B cell (primary cell): Measurements from ENCODE around the gene LAIR2. TPM values are rescaled to one million over a fixed set of nuclear protein-coding genes. Genes with fewer than 3 reads are reported as not detected.

Source experiments
- ATAC-seq: fragments of 200-7000 bp; cut with Tn5 transposase; one replicate; pipeline ENCODE4 v1.10.0; 2021; ENCODE audit warnings: low read depth, mild to moderate bottlenecking, moderate number of reproducible peaks, moderate library complexity
- CTCF ChIA-PET: fragments of 350-600 bp; sonication (Branson Sonifier 250); formaldehyde crosslinking; loops from one replicate; lab custom pipeline; 2021; ENCODE audit warnings: antibody characterized with exemption, inconsistent platforms; lab: Charles Lee
- POLR2A ChIA-PET: fragments of 350-600 bp; sonication (Branson Sonifier 250); formaldehyde crosslinking; loops from one replicate; lab custom pipeline; 2021; ENCODE audit warnings: antibody characterized with exemption; lab: Charles Lee
- DNase-seq: peaks from one replicate; pipeline ENCODE4 v3.0.0; 2013
- H2AFZ ChIP-seq: 2 replicates; pipeline ENCODE4 v1.6.1; 2012; ENCODE audit warnings: mild to moderate bottlenecking, low read depth, low read length; ENCODE audit not compliant: insufficient read depth, poor library complexity, severe bottlenecking
- H3K27ac ChIP-seq, 2 donors: 1 replicate in 1 of 2; 2 replicates in 1 of 2; pipeline ENCODE4 v1.5.1; 2012 to 2013; ENCODE audit warnings: low read length in 2 of 2, mild to moderate bottlenecking in 2 of 2, moderate library complexity in 1 of 2
- H3K27me3 ChIP-seq, 4 experiments: fragments of 200-600 bp in 1 of 4; sonication (generic) in 1 of 4; replicated peaks in 1 of 4; 1 replicate in 2 of 4; 2 replicates in 2 of 4; pipeline versions ENCODE4 v1.6.1 to v1.7.0; 2013 to 2016; ENCODE audit warnings: low read length in 3 of 4, mild to moderate bottlenecking in 2 of 4, mixed read lengths in 1 of 4, moderate library complexity in 1 of 4; ENCODE audit not compliant: insufficient read depth in 4 of 4, control insufficient read depth in 3 of 4; ENCODE audit errors: control extremely low read depth in 1 of 4
- H3K36me3 ChIP-seq, 2 experiments: replicated peaks in 1 of 2; 1 replicate in 1 of 2; 2 replicates in 1 of 2; pipeline versions ENCODE4 v1.6.1 to v1.7.1; 2013; ENCODE audit warnings: low read length in 1 of 2; ENCODE audit not compliant: insufficient read depth in 2 of 2, control insufficient read depth in 1 of 2; ENCODE audit errors: control extremely low read depth in 1 of 2, extremely low read depth in 1 of 2
- H3K4me1 ChIP-seq, 2 donors: fragments of 200-600 bp in 1 of 2; sonication (generic) in 1 of 2; 1 replicate in 1 of 2; 2 replicates in 1 of 2; pipeline versions ENCODE4 v1.5.1 to v1.6.1; 2013 to 2017; ENCODE audit warnings: low read length in 2 of 2; ENCODE audit not compliant: control insufficient read depth in 2 of 2, insufficient read depth in 2 of 2
- H3K4me2 ChIP-seq: replicated peaks from 2 replicates; pipeline ENCODE3; 2012; ENCODE audit warnings: mild to moderate bottlenecking, low read depth, low read length; ENCODE audit not compliant: poor library complexity, severe bottlenecking
- H3K4me3 ChIP-seq, 5 experiments: fragments of 200-600 bp in 1 of 5; sonication (generic) in 1 of 5; 1 replicate in 3 of 5; 2 replicates in 2 of 5; pipeline versions ENCODE4 v1.5.1 to v1.7.0; 2011 to 2016; ENCODE audit warnings: low read length in 4 of 5, mild to moderate bottlenecking in 4 of 5, low read depth in 2 of 5, control low read depth in 1 of 5, moderate library complexity in 1 of 5; ENCODE audit not compliant: insufficient read depth in 1 of 5; ENCODE audit errors: control extremely low read depth in 1 of 5, extremely low read depth in 1 of 5
- H3K79me2 ChIP-seq: fragments of 200-600 bp; sonication (generic); one replicate; pipeline ENCODE4 v1.6.0; 2016; ENCODE audit warnings: low read length; ENCODE audit not compliant: control insufficient read depth, insufficient read depth
- H3K9ac ChIP-seq: fragments of 200-600 bp; sonication (generic); 2 replicates; pipeline ENCODE4 v1.6.1; 2017; ENCODE audit warnings: mild to moderate bottlenecking, low read length, moderate library complexity
- H3K9me3 ChIP-seq, 3 donors: one replicate each; pipeline versions ENCODE4 v1.6.1 to v1.7.1; 2013; ENCODE audit warnings: low read length in 2 of 3; ENCODE audit not compliant: control insufficient read depth in 2 of 3, insufficient read depth in 1 of 3; ENCODE audit errors: control extremely low read depth in 1 of 3
- H4K20me1 ChIP-seq: 2 replicates; pipeline ENCODE4 v1.6.0; 2012; ENCODE audit warnings: mild to moderate bottlenecking, low read length; ENCODE audit not compliant: insufficient read depth, control insufficient read depth, poor library complexity, severe bottlenecking
- H3K27ac Mint-ChIP-seq: one replicate; pipeline ENCODE4 v1.8.0; 2021; ENCODE audit warnings: mixed read lengths
- H3K27me3 Mint-ChIP-seq: one replicate; pipeline ENCODE4 v1.8.0; 2021; ENCODE audit warnings: mixed read lengths
- H3K4me1 Mint-ChIP-seq: one replicate; pipeline ENCODE4 v1.8.0; 2021; ENCODE audit warnings: mixed read lengths
- H3K4me3 Mint-ChIP-seq: one replicate; pipeline ENCODE4 v1.8.0; 2021; ENCODE audit warnings: mixed read lengths
- H3K9me3 Mint-ChIP-seq: one replicate; pipeline ENCODE4 v1.8.0; 2022; ENCODE audit warnings: mixed read lengths; ENCODE audit not compliant: insufficient read depth
- CTCF ChIP-seq: fragments of 200-600 bp; IDR thresholded peaks from one replicate; pipeline ENCODE4 v1.8.0; 2022; ENCODE audit warnings: antibody characterized with exemption, mild to moderate bottlenecking
- EZH2 ChIP-seq: IDR thresholded peaks from 2 replicates; pipeline ENCODE4 v1.6.1; 2012; ENCODE audit warnings: borderline replicate concordance, low read depth, mild to moderate bottlenecking, moderate library complexity, low read length; ENCODE audit not compliant: insufficient read depth, poor library complexity, severe bottlenecking
- WGBS: methylation state at CpG from one replicate; pipeline ENCODE4 v1.1.5; 2013; ENCODE audit warnings: missing lambda C conversion rate; ENCODE audit not compliant: insufficient coverage; 5-methylcytosine and 5-hydroxymethylcytosine counted together
- intact Hi-C: fragments of 100-400 bp; cut with micrococcal nuclease; formaldehyde crosslinking; loops from one replicate; pipeline ENCODE4 v1.10.0; 2022
- polyA plus RNA-seq: library from polyadenylated mRNA; depleted of rRNA; stranded (reverse); fragments of >200 nt; gene quantifications from 2 replicates; pipeline ENCODE4 v1.2.3, GENCODE V29; 2012
- total RNA-seq, 2 donors: library from RNA; stranded (reverse); fragments of 120-200 nt in 1 of 2; gene quantifications; 1 replicate in 1 of 2; 2 replicates in 1 of 2; pipeline versions ENCODE4 v1.2.3 to v1.2.4, GENCODE V29; 2013 to 2022

Gene LAIR2
- total and polyA plus RNA-seq, 2 donors (not counting 1 experiment from before 2014, with no cell fraction given), result not detected

- CTCF ChIA-PET, result no interaction called here
- 96% methylated on average over 8 of the region's 8 CpGs for WGBS
- TF ChIP-seq CTCF, result no peak
- no peak for TF ChIP-seq EZH2
- H3K27me3 Mint-ChIP-seq, result peaks cover 3% of the 10 kb centered on the region
- H3K27ac Mint-ChIP-seq, result no peak overlapping the region
- intact Hi-C loops, result no loop called here
- Histone ChIP-seq H3K9me3 (no peaks in the 10 kb centered on the region), H3K9ac (no peak overlapping the region), H3K4me2 (peak overlapping the region; percentile 52), H3K4me3 (no peak overlapping the region), H3K27me3 (no peaks in the 10 kb centered on the region), H3K27ac (no peak overlapping the region), H3K79me2 (no peaks in the 10 kb centered on the region), H2AFZ (no peak overlapping the region), H3K36me3 (no peaks in the 10 kb centered on the region), H3K4me1 (peaks cover 10 to 12% of the 10 kb centered on the region in 2 donors), H4K20me1 (no peaks in the 10 kb centered on the region)
- H3K9me3 Mint-ChIP-seq, result no peaks in the 10 kb centered on the region
- H3K4me3 Mint-ChIP-seq, result peak overlapping the region; percentile 5
- peaks cover 26% of the 10 kb centered on the region for H3K4me1 Mint-ChIP-seq
- no peak for DNase-seq
- no peak for ATAC-seq
- POLR2A ChIA-PET, result no interaction called here
These were observed 30.8 kb downstream of the LAIR2 start for GRCh38 chr19:54533476-54533875.

GRCh38 chr19:54534156-54534555 is 31.5 kb downstream of the LAIR2 start:
- POLR2A ChIA-PET, result no interaction called here
- Mint-ChIP-seq H3K27ac (no peak overlapping the region), H3K27me3 (no peaks in the 10 kb centered on the region), H3K4me3 (no peak overlapping the region), H3K9me3 (no peaks in the 10 kb centered on the region), H3K4me1 (peaks cover 22% of the 10 kb centered on the region)
- H3K36me3 ChIP-seq, result no peaks in the 10 kb centered on the region
- CTCF ChIA-PET, result no interaction called here
- H3K9ac ChIP-seq, result no peak overlapping the region
- no peaks in the 10 kb centered on the region for H3K9me3 ChIP-seq
- H3K4me2 ChIP-seq, result no peak overlapping the region
- H2AFZ ChIP-seq, result no peak overlapping the region
- no peaks in the 10 kb centered on the region for H3K79me2 ChIP-seq
- H4K20me1 ChIP-seq, result no peaks in the 10 kb centered on the region
- ATAC-seq (no peak), DNase-seq (no peak)
- 76% methylated on average over 2 of the region's 8 CpGs for WGBS
- no peaks in the 10 kb centered on the region for H3K27me3 ChIP-seq
- intact Hi-C loops, result no loop called here
- H3K27ac ChIP-seq, result no peak overlapping the region
- H3K4me1 ChIP-seq, result peaks cover 10 to 12% of the 10 kb centered on the region in 2 donors
- no peak overlapping the region for H3K4me3 ChIP-seq
- TF ChIP-seq EZH2, result no peak
- no peak for TF ChIP-seq CTCF
